ENCODE results near the gene TMEM109.

TMEM109 gene

DNA sequence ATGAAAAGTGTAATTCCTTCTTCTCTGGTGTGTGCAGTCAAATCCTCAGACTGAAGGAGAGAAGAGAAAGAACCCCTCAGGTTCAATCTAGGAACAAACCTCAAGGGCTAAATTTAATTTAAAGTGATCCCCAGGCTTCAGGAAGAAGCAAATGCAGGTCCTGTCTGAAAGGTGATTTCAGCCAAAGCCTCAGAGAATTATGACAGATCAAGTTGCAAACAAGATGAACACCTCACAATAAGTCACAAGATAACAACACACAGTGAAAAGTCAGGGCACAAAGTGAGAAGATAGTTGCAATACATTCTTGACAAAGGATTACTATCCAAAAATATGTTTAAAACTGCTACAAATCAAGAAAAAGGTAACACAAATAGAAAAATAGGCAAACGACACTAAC, 34.9 kb upstream of the TMEM109 start:
- H3K4me3 ChIP-seq (ENCODE audit: low read length), result no peak overlapping the region
- DNase-seq (ENCODE audit: low read depth), result no peak
- TF ChIP-seq, protein P1, sequence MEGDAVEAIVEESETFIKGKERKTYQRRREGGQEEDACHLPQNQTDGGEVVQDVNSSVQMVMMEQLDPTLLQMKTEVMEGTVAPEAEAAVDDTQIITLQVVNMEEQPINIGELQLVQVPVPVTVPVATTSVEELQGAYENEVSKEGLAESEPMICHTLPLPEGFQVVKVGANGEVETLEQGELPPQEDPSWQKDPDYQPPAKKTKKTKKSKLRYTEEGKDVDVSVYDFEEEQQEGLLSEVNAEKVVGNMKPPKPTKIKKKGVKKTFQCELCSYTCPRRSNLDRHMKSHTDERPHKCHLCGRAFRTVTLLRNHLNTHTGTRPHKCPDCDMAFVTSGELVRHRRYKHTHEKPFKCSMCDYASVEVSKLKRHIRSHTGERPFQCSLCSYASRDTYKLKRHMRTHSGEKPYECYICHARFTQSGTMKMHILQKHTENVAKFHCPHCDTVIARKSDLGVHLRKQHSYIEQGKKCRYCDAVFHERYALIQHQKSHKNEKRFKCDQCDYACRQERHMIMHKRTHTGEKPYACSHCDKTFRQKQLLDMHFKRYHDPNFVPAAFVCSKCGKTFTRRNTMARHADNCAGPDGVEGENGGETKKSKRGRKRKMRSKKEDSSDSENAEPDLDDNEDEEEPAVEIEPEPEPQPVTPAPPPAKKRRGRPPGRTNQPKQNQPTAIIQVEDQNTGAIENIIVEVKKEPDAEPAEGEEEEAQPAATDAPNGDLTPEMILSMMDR (IDR thresholded peaks at IDR 0.05; ENCODE audit: insufficient read depth, low read depth, low read length, missing control alignments), result no peak

DNA sequence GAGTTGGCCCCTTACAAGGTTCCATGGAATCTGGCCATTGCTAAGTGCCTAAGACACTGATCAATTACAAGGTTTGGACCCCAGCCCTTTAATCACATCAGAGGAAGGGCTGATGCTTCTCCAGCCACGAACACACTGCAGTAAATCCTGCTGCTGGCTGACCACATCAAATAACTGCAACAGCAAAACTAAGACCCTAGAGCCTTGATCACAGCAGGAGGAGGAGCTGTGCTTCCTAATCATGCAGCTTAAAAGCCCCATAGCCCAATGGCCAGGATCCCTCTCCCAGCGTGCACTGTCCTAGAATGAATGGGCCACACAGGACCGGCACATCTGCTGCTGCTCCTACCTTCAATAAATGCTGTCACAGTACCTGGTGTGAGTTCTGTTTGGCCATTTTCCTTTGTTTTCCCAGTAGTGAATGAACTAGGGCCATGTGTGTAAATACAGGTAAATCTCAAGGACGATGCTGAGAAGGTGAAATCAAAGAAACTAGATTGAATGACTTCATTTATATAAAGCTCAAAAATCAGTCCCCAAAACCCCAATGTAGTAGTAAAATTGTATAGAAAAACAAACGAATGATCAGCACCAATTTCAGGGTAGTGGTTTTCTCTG, 33.9 kb upstream of the TMEM109 start:
- DNase-seq (ENCODE audit: low read depth), result no peak
- H3K4me3 ChIP-seq (ENCODE audit: low read length), result no peak overlapping the region
- TF ChIP-seq, protein P1 (IDR thresholded peaks at IDR 0.05; ENCODE audit: insufficient read depth, low read depth, low read length, missing control alignments), result no peak

DNA sequence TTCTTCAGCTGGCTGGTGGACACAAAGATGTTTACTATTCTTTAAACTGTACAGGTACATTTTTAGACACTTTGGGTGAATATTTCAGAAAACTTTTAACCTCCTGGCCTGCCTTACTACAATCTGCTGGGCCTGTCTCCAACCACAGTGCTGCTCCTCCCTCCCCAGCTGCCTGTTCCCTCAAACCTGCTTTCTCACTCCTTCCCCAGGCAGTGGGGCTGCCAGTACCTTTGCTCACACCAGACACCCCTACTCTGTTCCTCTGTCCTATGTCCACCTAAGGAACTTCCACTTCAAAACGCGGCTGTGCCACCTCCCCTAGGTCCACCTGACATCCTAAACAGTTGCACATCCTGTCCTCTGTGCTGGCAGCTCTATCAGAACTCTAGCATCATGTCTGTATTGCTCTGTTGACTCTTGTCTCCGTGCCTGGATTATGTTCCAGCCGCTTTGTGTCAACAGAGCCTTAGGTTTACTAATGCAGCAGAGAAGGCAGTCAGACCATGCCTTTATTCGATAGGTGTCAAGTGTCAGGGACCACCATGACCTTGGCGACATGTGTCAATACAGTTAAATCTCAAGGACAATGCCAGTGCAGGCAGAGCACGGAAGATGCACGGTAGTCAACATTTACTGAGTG, 33.2 kb upstream of the TMEM109 start:
- TF ChIP-seq, protein P1 (IDR thresholded peaks at IDR 0.05; ENCODE audit: insufficient read depth, low read depth, low read length, missing control alignments), result no peak
- no peak overlapping the region for H3K4me3 ChIP-seq (ENCODE audit: low read length)
- no peak for DNase-seq (ENCODE audit: low read depth)

DNA sequence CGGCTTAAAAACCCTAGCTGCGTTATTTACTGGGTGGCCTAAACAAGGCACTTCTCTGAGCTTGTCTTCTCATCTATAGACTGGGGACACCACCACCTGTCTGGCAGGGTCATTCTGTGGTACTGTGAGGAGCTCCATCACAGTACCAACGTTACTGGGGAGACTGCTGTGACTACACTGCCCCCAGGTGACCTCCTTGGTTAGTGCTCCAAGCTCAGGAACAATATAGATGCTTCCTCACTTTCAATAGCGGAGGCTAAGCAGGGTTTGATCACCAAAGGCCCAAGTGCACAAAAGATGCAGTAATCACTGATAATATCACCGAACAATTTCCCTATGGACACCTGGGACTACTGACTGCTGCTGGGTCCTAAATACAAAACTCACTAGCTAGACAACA, 26.4 kb upstream of the TMEM109 start:
- no peak overlapping the region for H3K4me3 ChIP-seq (ENCODE audit: low read length)
- peak; percentile 61 for DNase-seq (ENCODE audit: low read depth)
- TF ChIP-seq, protein P1 (IDR thresholded peaks at IDR 0.05; ENCODE audit: insufficient read depth, low read depth, low read length, missing control alignments), result peak; percentile 48

DNA sequence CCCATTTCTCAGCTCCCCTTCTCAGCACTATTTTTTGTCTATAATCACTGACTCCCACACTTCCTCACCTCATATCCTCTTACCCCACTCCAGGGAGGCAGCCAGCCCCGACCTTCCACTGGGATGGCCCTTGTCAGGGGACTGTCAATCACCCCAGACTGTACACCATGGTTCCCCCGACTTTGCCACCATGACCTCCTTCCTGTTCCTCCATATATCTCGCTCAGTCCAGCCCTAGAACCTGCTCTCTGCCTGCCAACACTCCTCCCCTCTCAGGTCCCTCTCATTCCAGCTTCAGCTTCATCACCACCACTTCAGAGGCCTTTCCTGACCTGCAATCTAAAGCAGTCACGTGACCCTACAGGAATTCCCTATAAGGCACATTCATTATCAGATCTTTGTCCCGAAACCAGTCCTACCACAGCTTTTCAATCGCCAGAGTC, 24.1 kb upstream of the TMEM109 start:
- TF ChIP-seq, protein P1 (IDR thresholded peaks at IDR 0.05; ENCODE audit: insufficient read depth, low read depth, low read length, missing control alignments), result no peak
- no peak for DNase-seq (ENCODE audit: low read depth)

DNA sequence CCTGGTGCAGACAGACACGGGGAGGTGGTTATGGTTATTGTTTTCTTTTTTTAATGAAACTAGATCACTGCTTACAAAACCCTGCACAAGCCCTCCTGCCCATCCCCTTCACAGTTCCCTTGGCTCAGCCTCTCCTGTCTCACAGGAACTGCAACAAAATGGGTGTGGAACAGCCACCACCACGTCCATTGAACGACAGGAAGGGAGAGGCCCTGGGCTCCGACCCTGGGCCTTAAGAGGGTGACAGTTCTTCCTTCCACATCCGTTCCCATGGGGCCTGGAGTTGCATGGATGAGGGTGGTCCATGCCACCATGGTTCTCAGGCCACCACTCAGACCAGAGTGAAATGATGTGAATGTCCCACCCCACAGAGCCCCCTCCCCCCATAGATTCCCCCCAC, 23.3 kb upstream of the TMEM109 start:
- DNase-seq (ENCODE audit: low read depth), result no peak
- TF ChIP-seq, protein P1 (IDR thresholded peaks at IDR 0.05; ENCODE audit: insufficient read depth, low read depth, low read length, missing control alignments), result no peak
- no peak overlapping the region for H3K4me3 ChIP-seq (ENCODE audit: low read length)

More for the DNA sequence above, 24.1 kb upstream of the TMEM109 start:
- H3K4me3 ChIP-seq (ENCODE audit: low read length), result no peak overlapping the region
